GM12891 (cell line): ENCODE measurements around the gene CNTNAP4.

Experiments
- POLR2A ChIP-seq: IDR thresholded peaks from 2 replicates; pipeline ENCODE4 v1.6.1; 2011; ENCODE audit warnings: low read depth, low read length, control low read depth
- POLR2AphosphoS5 ChIP-seq: IDR thresholded peaks from 2 replicates; pipeline ENCODE4 v1.6.1; 2011; ENCODE audit warnings: low read depth, low read length, control low read depth
- TAF1 ChIP-seq: IDR thresholded peaks from 2 replicates; pipeline ENCODE4 v1.6.1; 2011; ENCODE audit warnings: low read depth, low read length, control low read depth

GRCh38 chr16:76573281-76573680, 296.1 kb downstream of the CNTNAP4 start:
- TF ChIP-seq POLR2A (no peak), POLR2AphosphoS5 (no peak), TAF1 (no peak)
